Breast epithelium (tissue), 4 donors: ENCODE data around the gene PRRT4. TPM values are rescaled to one million over a fixed set of nuclear protein-coding genes. Genes with fewer than 3 reads are reported as not detected.
A peak's percentile ranks its signal among the peaks of the same experiment; 100 is the strongest.

Source experiments
- DNase-seq, 2 donors: peaks; one replicate each; pipeline ENCODE4 v3.0.0-alpha.2; 2019; ENCODE audit warnings: low spot score in 2 of 2
- H3K27ac ChIP-seq, 2 donors: fragments of 200-600 bp; sonication (generic) in 1 of 2; one replicate each; pipeline ENCODE4 v1.5.1; 2016 to 2019; ENCODE audit warnings: mild to moderate bottlenecking in 1 of 2
- H3K27me3 ChIP-seq, 2 donors: fragments of 200-600 bp; sonication (generic) in 1 of 2; one replicate each; pipeline versions ENCODE4 v1.5.1 to v1.6.0; 2017 to 2019; ENCODE audit warnings: control low read depth in 1 of 2, mild to moderate bottlenecking in 1 of 2
- H3K36me3 ChIP-seq: fragments of 200-600 bp; one replicate; pipeline ENCODE4 v1.5.1; 2019
- H3K4me1 ChIP-seq, 2 donors: fragments of 200-600 bp; sonication (generic); one replicate each; pipeline ENCODE4 v1.5.1; 2016 to 2019; ENCODE audit warnings: control low read depth in 1 of 2
- H3K4me3 ChIP-seq, 3 donors: fragments of 200-600 bp; sonication (generic); 1 replicate in 2 of 3; 2 replicates in 1 of 3; pipeline ENCODE4 v1.5.1; 2016 to 2019; ENCODE audit warnings: mild to moderate bottlenecking in 3 of 3, moderate library complexity in 2 of 3
- H3K9me3 ChIP-seq, 2 donors: fragments of 200-600 bp; sonication (generic) in 1 of 2; one replicate each; pipeline ENCODE4 v1.5.1; 2016 to 2019; ENCODE audit warnings: control low read depth in 1 of 2
- POLR2A ChIP-seq: fragments of 450-650 bp; IDR thresholded peaks from one replicate; pipeline ENCODE4 v1.6.1; 2016; ENCODE audit warnings: antibody characterized with exemption, mild to moderate bottlenecking, moderate library complexity
- POLR2AphosphoS5 ChIP-seq, 3 donors: sonication (generic); formaldehyde crosslinking; IDR thresholded peaks; one replicate each; pipeline ENCODE4 v1.6.1; 2017; ENCODE audit warnings: antibody characterized with exemption in 3 of 3
- intact Hi-C: fragments of 100-400 bp; cut with DNase I; formaldehyde crosslinking; loops from one replicate; pipeline ENCODE4 v1.15.1; 2023; ENCODE audit warnings: low total_unique reads
- total RNA-seq, 3 donors: library from RNA; depleted of rRNA; stranded (reverse); fragments of >200 nt; gene quantifications; one replicate each; pipeline ENCODE4 v1.1.0, GENCODE V29; 2016
- TF ChIP-seq, protein P1 (sequence below), 3 donors: fragments of 450-650 bp; IDR thresholded peaks; one replicate each; pipeline ENCODE4 v1.5.1; 2016 to 2017; ENCODE audit warnings: antibody characterized with exemption in 3 of 3, mild to moderate bottlenecking in 3 of 3, moderate library complexity in 3 of 3

The PRRT4 gene
- total RNA-seq, 3 donors from 2014 or later: under 0.01 to 3.8 (median 0.44) TPM

DNA sequence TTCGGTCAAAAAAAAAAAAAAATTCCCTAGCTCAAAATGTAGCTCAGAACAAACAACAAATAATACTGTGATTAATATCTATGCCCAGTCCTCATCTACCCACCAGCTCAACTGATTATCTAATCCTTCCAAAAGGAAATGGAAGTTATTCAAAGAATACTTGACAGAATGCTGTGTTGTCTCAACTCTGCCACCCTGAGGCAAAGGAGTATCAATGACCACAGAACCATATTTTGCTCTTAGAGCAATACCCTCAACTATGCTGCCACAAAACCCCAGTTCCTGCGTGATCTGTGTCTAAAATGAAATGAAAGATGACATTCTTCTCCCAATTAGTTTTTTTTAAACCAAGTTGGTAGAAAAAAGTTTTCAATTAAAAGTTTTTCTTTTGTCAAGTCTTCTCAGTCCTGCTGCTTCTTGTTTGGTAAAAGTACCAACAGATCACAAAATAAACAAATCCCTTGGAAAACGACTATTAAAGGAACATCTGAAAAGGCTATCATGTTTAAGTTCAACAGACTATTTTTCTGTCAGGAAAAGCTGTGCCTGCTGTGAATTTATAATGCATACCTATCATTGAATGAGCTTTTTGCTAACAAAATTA, 39.3 kb downstream of the PRRT4 start:
- Histone ChIP-seq H3K4me1 (no peaks in the 10 kb centered on the region), H3K27ac (no peak overlapping the region), H3K27me3 (no peaks in the 10 kb centered on the region), H3K36me3 (peaks cover 14% of the 10 kb centered on the region), H3K4me3 (no peak overlapping the region), H3K9me3 (no peaks in the 10 kb centered on the region)
- TF ChIP-seq, protein P1, sequence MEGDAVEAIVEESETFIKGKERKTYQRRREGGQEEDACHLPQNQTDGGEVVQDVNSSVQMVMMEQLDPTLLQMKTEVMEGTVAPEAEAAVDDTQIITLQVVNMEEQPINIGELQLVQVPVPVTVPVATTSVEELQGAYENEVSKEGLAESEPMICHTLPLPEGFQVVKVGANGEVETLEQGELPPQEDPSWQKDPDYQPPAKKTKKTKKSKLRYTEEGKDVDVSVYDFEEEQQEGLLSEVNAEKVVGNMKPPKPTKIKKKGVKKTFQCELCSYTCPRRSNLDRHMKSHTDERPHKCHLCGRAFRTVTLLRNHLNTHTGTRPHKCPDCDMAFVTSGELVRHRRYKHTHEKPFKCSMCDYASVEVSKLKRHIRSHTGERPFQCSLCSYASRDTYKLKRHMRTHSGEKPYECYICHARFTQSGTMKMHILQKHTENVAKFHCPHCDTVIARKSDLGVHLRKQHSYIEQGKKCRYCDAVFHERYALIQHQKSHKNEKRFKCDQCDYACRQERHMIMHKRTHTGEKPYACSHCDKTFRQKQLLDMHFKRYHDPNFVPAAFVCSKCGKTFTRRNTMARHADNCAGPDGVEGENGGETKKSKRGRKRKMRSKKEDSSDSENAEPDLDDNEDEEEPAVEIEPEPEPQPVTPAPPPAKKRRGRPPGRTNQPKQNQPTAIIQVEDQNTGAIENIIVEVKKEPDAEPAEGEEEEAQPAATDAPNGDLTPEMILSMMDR (IDR thresholded peaks at IDR 0.05): peak in 2 of 3 donors; percentile 27 to 35
- no peak for TF ChIP-seq POLR2AphosphoS5 (IDR thresholded peaks at IDR 0.05)
- no peak for DNase-seq
- intact Hi-C loops: no loop called here

DNA sequence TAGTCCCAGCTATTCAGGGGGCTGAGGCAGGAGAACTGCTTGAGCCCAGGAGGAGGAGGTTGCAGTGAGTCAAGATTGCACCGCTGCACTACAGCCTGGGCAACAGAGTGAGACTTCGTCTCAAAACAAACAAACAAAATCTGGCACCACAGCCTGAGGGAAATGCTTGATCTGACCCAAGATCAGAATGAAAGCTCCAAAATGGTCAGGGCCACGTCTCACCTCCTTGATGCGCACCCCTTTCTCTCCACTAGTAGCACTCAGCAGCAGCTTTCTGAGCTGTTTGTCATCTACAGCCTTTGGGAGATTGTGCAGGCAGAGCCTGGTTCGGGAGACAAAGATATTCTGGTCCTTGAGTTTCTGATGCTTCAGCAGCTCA, 40.5 kb downstream of the PRRT4 start:
- intact Hi-C loops: no loop called here
- no peaks in the 10 kb centered on the region for H3K27me3 ChIP-seq

DNA sequence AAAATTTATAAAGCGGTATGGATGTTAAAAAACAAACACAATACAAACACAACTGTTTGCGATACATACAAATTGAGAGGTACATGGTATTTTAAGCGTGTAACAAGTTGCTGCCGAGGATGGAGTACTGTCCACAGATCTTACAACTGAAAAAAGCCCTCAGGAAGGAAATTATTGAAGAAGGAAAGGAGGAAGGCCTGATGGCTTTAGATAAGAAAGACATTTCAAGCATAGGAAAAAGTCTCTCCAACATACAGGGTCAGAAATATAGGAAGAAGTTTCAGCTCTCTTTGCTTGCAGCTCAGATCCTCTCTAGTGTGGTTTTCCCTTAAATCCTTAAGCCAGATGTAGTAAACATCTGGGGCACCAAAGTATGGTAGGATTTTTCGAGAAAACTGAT, 42.8 kb downstream of the PRRT4 start:
- Histone ChIP-seq H3K36me3 (peaks cover 14% of the 10 kb centered on the region), H3K4me1 (no peaks in the 10 kb centered on the region), H3K27me3 (no peaks in the 10 kb centered on the region), H3K9me3 (no peaks in the 10 kb centered on the region), H3K27ac (no peak overlapping the region), H3K4me3 (no peak overlapping the region)
- TF ChIP-seq, protein P1 (IDR thresholded peaks at IDR 0.05): no peak
- no peak for TF ChIP-seq POLR2AphosphoS5 (IDR thresholded peaks at IDR 0.05)
- TF ChIP-seq POLR2A: no peak
- intact Hi-C loops: no loop called here
- DNase-seq: no peak

More for the DNA sequence above, 40.5 kb downstream of the PRRT4 start:
- H3K27ac ChIP-seq: no peak overlapping the region
- no peak overlapping the region for H3K4me3 ChIP-seq
- H3K9me3 ChIP-seq: no peaks in the 10 kb centered on the region
- TF ChIP-seq POLR2AphosphoS5 (IDR thresholded peaks at IDR 0.05) (no peak), POLR2A (no peak)
- TF ChIP-seq, protein P1 (IDR thresholded peaks at IDR 0.05): no peak
- H3K4me1 ChIP-seq: no peaks in the 10 kb centered on the region
- no peak for DNase-seq
- peaks cover 14% of the 10 kb centered on the region for H3K36me3 ChIP-seq

DNA sequence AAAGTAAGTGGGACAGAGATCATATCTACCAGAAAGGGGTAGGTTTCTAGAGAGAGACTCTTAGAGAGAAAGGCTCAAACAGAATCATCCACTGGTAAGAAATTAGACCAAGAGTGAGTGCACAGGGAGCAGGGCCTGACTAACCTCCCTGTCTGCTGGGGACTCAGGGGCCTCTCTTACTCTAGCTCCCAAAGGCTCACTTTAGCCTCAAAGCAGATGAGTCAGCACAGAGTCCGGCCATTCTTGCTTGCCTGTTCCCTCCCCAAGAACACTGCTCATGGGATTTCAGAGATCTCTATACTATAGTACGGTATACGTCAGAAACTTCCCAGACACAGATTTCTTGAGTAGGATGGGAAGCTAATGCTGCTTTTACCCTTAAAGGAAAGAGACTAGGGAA, 50.5 kb downstream of the PRRT4 start:
- Histone ChIP-seq H3K27ac (no peak overlapping the region), H3K27me3 (no peaks in the 10 kb centered on the region), H3K9me3 (no peaks in the 10 kb centered on the region), H3K4me3 (no peak overlapping the region), H3K4me1 (no peaks in the 10 kb centered on the region), H3K36me3 (peaks cover 28% of the 10 kb centered on the region)
- DNase-seq: no peak
- intact Hi-C loops: no loop called here
- no peak for TF ChIP-seq POLR2A
- TF ChIP-seq, protein P1 (IDR thresholded peaks at IDR 0.05): no peak
- TF ChIP-seq POLR2AphosphoS5 (IDR thresholded peaks at IDR 0.05): no peak

DNA sequence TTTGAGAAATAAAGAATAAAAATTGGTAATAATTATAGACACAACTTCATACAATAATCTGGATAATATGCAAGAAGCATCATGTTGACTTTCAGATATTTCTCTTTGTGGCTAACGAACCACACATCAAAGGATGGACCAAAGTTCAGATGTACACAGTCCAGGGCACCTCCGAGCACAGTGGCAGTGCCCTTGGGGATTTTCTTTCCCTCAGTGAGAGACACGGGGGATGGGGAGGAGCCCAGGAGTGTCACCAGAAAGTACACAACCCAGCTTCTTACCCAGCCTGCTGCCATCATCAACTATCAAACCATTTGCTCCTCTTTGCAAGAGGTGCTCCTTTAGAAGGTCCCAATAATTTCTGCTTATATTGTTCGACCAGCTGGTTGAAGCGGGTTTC, 51.0 kb downstream of the PRRT4 start:
- H3K9me3 ChIP-seq: no peaks in the 10 kb centered on the region
- no peak overlapping the region for H3K4me3 ChIP-seq
- intact Hi-C loops: no loop called here
- TF ChIP-seq POLR2A (no peak), POLR2AphosphoS5 (IDR thresholded peaks at IDR 0.05) (no peak)
- TF ChIP-seq, protein P1 (IDR thresholded peaks at IDR 0.05): no peak
- H3K4me1 ChIP-seq: no peaks in the 10 kb centered on the region
- H3K27me3 ChIP-seq: no peaks in the 10 kb centered on the region
- H3K36me3 ChIP-seq: peaks cover 28% of the 10 kb centered on the region
- no peak for DNase-seq
- no peak overlapping the region for H3K27ac ChIP-seq
